HG03108 (cell line): ENCODE results near the gene MED16.
"Not testable (repeated sequence)": the region's sequence is repeated elsewhere in the genome, so short reads cannot be mapped to it uniquely, and the experiment has no call there.

Source experiments
- ATAC-seq: cut with Tn5 transposase; IDR thresholded peaks from one replicate; pipeline ENCODE4 v1.9.1; 2021; ENCODE audit warnings: moderate library complexity; ENCODE audit not compliant: unreplicated experiment

The MED16 gene

DNA sequence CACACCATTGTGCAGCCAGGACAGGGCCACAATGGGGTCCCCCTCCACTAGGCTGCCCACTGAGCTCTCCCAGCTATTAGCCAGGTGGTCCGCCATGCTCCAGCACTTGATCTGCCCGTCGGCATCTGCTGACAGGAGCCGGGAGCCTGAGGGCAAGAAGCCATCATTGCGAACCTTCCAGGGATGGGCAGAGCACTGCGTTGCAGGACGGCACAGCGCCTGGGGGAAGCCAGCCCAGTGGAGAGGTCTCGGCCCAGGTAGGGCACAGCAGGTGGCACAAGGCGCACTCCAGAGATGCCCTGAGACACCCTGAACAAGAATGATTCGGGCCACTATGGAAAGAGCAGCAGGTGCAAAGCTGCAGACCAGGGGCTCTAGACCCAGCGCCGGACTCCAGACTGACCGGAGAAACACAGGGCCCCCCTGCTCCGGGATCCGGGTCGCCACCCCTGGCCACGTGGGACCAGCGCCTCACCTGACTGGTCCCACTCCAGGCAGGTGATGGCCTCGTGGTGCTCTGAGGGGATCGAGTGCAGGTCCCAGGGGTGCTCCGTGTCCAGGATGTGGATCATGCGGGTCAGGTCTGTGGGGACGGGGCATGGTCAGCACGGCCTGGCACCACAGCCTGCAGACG is 3.2 kb downstream of the MED16 start:
- ATAC-seq, result no peak

DNA sequence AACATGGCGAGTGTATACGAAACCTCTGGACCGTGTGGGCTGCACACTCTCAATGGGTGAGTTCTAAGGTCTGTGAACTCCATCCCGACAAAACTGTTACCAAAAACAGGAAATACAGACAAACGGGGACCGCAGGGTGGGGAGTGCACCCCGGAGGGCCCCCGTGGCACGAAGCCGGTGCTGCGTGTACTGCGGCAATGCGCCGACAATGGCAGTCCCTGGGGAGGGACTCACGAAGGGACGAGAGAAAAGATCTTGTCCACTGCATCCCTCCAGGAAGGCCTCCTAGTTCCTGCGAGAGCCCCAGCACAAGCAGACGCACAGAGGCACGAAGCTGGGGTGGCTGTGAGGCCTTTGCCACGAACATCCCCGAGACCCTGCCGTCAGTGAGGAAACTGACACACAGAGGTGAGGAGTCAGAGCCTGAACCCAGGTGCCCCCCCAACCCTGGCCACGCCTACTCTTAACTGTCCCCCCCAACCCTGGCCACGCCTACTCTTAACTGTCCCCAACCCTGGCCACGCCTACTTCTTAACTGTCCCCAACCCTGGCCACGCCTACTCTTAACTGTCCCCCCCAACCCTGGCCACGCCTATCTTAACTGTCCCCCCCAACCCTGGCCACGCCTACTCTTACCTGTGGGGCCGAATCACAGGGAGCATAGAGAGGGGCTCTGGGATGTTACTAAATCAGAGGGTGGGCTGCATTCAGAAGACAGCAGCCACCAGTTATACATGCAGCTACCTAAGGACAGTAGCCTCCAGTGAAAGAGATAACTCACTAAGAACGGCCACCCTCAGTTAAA is 4.2 kb downstream of the MED16 start:
- ATAC-seq, result no peak

DNA sequence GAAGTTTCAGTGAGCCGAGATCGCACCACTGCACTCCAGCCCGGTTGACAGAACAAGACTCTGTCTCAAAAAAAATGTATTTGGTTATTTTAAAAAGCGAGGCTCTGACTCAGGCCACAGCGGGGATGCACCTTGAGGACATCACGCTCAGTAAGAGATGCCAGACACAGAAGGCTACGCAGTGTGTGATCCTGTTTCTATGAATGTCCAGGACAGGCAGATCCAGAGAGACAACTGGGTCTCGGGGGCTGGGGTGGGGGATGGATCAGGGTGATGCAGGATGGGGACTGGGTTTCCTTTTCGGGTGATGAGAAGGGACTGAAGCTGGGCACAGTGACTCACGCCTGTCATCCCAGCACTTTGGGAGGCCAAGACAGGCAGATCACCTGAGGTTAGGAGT is 5.4 kb downstream of the MED16 start:
- ATAC-seq, result no peak

DNA sequence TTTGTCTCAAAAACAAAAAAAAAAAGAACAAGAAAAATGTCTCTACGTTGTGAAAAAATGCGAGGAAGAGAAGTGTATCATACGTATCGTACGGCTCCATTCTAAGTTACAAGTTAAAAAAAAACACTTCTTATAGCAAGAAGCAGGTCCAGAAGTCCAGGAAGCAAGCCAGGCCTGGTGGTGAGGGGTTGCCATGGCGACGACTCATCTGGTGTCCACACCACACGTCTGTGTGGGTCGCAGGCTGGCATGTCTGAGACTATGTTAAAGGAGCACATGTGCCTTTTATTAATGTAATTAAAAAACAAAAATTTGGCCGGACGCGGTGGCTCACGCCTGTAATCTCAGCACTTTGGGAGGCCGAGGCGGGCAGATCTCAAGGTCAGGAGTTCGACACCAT is 5.9 kb downstream of the MED16 start:
- no peak for ATAC-seq

DNA sequence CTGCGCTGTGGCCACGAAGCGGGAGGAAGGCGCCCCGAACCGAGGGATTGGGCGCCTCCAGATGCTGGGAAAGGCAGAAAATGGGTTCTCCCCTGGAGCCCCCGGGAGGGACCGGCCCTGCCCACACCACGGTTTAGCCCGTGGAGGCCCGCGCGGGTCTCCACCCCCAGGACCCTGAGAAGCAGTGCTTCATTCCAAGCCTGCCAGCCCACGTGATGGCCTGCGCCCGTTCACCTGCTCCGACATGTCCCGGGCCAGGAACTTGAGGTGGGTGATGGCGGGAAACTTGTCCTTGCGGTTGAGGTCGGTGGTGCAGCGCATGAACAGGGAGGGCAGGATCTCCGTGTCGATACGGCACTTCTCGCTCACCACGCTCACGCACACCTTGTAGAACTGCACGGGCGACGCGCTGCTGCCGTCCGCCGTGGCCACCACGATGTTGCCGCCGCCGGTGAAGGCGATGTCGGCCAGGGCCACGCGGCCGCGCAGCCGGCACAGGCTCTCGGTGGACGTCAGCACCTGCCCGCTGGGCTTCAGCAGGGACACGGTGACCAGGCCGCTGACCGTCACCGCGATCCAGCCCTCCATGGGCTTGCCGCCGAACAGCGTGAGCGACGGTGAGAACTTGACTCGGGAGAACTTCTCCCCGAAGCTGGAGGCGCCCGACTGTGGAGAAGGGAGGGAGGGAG is 7.3 kb downstream of the MED16 start:
- ATAC-seq, result no peak

DNA sequence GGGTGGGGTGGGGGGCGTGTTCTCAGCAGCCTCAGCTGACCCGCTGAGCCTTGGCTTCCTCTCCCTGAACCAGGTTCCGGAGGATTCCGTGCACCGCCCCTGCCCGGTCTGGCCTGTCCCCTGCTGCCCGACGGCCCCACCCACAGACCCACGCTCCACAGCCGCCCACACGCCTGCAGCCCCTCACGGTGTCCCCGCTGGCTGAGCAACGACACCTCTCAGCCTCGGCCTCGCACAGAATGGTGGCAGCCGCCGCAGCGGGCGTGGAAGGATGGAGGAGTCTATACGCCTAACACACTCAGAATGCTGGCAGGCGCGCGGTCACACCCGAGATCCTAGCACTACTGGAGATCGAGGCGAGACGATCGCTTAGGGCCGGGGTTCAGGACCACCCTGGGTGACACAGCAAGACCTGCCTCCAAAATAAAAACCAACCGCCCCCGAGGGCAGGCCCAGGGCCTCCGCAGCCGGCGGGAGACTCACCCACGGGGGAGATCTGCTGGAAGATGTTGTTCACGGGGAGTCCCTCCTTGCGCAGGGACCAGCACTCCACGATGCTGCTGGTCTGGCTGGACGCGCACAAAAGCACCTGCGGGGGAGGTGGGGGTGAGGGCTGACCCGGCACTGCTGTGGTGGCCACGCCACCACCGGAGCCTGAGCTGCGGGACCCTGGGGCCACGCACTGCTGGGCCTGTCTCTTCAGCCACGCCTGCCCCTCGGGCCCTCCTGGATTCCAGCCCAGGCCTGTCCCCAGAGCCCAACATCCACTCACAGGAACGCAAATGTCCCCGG is 8.4 kb downstream of the MED16 start:
- no peak for ATAC-seq

DNA sequence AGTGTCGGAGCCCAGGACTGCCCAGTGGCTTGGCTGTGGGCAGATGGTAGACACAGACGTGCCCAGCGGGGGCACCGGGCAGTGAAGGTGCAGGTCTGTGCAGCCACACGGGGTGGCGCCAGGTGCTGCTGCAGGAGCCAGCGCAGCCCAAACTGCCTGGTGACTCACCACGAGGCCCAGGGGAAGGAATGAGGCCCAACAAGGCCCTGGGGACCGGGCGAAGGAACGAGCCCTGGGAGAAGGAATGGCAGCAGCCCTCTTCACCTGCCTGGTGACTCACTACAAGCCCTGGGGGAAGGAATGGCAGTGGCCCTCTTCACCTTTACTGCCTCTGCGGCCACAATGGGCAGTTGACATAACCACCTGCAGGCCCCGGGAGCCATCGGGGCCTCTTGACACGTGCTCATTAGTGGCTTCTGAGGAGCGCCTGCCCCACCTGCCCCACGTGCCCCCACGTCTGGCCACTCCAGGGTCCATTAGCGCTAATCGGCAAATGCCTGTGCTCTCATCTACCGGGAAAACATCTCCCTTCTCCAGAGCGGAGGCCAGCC is 9.3 kb downstream of the MED16 start:
- ATAC-seq, result no peak

DNA sequence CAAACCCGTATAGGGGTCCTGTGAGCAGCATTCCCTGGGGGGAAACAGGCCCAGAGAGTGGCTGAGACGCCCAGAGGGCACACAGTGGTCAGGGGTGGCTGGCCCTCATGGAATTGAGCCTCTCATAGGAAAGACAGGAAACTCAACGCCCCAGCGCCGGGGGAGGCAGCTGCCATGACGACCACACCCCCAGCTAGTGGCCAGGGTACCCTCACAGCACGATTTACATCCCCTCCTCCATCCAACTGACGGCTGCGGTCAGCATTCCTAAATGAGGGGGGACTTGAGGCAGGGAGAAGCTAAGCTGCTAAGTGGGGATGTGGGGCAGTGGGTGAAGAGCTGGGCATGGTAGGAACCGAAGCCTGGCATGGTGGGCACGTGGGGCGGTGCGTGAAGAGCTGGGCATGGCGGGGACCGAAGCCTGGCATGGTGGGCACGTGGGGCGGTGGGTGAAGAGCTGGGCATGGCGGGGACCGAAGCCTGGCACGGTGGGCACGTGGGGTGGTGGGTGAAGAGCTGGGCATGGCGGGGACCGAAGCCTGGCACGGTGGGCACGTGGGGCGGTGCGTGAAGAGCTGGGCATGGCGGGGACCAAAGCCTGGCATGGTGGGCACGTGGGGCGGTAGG is 10.0 kb downstream of the MED16 start:
- no peak for ATAC-seq

DNA sequence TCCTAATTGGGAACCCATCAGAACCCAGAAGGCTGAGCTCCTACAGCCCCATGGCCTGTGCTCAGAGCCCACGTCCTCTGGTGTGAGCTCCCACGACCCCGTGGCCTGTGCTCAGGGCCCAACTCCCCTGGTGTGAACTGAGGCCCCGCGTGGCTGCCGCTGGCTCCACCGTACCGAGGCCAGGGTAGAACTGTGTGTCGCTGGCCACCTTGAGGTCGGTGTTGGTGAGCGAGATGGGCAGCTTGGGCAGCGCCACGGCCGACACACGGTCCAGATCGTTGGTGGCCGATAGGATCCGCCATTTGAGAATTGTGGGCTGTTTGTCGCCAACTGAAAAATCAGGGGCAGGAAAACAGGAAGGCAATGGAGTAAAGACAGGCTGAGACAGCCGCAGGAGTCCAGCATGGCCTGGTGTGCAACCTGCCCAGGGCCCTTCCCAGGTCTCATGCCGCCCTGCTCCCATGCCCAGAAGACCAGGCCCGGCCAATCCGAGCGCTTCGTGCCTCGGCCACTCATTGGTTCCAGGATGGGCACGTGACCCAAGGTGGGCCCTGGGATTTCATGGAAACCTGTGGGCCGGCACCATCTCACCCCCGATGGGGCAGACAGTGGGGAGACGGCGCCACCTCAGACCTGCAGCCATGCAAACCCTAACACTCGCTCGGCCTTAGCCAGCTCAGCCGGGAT is 11.5 kb downstream of the MED16 start:
- no peak for ATAC-seq

DNA sequence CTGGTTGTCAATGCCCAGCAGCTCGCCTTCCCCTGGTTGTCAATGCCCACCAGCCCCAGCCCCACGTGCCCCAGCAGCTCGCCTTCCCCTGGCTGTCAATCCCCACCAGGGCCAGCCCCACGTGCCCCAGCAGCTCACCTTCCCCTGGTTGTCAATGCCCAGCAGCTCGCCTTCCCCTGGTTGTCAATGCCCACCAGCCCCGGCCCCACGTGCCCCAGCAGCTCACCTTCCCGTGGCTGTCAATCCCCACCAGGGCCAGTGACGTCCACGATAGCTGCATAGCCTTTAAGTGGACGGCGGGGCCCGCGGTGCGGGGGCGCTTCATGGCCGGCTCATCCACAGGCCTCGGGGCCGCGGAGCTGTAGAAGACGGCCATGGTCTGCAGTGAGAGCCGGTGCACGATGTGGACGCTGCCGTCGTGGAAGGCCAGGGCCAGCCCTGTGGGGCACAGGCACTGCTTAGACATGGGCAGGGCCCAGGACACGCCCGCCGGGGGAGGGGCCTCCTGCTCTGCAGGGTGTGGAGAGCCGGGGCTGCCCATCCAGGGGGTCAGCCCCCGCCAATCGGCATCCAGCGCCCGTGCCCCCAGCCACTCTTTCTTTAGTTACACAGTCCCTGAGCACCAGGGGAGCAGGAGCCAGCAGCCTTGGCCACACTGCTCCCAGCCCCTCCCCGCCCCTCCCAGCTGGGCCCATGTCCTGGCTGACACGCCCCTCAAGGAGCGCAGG is 13.1 kb downstream of the MED16 start:
- no peak for ATAC-seq

DNA sequence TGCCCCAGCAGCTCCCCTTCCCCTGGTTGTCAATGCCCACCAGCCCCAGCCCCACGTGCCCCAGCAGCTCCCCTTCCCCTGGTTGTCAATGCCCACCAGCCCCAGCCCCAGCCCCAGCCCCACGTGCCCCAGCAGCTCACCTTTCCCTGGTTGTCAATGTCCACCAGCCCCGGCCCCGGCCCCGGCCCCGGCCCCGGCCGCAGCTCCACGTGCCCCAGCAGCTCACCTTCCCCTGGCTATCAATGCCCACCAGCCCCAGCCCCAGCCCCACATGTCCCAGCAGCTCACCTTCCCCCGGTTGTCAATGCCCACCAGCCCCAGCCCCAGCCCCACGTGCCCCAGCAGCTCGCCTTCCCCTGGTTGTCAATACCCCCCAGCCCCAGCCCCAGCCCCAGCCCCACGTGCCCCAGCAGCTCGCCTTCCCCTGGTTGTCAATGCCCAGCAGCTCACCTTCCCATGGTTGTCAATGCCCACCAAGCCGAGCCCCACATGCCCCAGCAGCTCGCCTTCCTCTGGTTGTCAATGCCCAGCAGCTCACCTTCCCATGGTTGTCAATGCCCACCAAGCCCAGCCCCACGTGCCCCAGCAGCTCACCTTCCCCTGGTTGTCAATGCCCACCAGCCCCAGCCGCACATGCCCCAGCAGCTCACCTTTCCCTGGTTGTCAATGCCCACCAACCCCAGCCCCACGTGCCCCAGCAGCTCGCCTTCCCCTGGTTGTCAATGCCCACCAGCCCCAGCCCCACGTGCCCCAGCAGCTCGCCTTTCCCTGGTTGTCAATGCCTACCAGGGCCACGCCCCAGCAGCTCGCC is 14.0 kb downstream of the MED16 start:
- ATAC-seq, result not testable (repeated sequence)

DNA sequence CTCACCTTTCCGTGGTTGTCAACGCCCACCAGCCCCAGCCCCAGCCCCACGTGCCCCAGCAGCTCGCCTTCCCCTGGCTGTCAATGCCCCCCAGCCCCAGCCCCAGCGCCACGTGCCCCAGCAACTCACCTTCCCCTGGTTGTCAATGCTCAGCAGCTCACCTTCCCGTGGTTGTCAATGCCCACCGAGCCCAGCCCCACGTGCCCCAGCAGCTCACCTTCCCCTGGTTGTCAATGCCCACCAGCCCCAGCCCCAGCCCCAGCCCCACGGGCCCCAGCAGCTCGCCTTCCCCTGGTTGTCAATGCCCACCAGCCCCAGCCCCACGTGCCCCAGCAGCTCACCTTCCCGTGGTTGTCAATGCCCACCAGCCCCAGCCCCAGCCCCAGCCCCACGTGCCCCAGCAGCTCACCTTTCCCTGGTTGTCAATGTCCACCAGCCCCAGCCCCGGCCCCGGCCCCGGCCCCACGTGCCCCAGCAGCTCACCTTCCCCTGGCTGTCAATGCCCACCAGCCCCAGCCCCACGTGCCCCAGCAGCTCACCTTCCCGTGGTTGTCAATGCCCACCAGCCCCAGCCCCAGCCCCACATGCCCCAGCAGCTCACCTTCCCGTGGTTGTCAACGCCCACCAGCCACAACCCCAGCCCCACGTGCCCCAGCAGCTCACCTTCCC is 14.9 kb downstream of the MED16 start:
- not testable (repeated sequence) for ATAC-seq

DNA sequence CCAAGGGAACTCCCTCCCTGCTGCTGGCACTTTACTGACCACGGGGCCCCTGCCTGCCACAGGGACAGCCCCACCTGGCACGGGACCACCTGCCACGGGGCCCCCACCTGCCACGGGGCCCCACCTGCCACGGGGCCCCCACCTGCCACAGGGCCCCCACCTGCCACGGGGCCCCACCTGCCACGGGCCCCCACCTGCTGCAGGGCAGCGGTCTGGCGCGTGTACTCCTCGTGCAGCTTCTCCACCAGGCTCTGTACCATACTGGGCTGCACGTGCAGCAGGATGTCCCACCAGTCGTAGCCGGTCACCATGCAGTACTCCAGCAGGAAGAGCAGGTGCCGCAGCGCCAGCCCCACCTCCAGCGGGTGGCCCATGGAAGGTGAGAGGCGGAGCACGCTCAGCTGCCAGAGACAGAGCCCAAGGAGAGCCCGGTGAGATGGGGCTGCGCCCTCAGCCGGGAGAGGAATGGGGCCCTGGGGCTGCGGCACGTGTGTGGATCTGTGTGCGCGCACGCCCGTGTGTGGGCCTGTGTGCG is 16.1 kb downstream of the MED16 start:
- ATAC-seq, result no peak

DNA sequence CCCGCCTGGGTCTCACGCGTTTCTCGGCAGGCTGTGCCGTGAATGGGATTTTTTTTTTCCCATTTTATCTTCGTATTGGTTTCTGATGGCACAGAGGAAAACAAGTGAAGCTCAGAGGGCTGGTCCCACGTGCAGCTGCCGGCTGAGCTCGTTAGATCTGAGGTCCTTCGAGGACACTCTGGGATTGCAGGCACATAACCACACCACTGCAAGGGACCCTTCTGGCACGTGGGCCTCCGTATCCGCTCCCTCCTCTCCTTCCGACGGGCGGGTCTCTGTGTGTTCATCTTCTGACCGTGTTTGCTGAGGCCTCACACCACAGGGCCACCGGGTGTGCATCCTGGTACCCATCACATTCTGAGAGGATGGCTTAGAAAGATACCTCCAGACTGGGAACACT is 16.9 kb downstream of the MED16 start:
- no peak for ATAC-seq

DNA sequence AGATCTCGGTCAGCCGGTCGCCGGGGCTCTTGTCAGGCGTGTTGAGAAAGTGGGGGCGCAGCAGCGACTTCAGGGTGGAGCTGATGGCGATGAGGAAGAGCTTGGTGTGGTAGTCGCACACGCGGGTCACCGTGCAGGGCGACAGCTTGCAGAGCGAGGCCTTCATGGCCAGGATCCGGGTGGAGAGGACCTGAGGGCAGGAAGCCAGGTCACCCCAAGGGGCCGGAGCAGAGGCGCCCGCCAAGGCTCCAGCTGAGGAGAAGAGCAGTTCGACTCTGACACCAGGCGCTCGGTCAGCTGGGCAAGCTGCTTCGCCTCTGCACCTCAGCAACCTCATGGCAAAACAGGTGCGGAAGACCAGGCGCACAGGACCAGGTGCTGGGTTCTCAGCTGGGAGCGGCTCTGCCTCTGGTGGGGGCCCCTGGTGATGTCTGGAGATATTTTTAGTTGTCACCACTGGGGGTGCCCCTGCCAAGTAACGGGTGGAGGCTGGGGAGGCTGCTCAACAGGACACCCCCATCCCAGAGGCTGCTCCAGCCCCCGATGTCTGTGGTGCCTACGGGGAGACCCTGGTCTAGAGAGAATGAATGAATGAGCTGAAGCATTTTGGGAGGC is 17.6 kb downstream of the MED16 start:
- no peak for ATAC-seq

DNA sequence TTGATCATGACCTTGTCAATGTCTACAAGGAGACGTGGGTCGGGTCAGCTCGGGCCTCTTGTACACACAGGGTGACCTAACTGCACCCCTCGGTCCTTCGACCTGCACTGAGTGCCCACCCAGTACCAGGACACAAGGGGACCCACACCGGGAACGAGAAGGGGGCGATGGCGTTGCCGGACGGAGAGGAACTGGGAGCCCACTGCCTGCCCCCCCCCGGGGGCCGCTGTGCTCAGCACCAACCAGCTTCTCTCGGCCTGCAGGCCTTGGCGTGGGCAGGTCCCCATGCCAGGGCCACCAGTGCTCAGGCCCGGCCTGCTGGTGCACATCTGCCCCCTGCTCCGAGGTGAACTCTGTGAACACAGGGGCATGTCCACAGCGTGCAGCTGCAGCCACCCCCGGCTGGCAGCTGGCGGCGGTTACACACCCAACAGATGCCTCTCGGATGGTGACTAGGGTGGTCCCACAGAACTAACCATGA is 19.4 kb downstream of the MED16 start:
- ATAC-seq, result no peak

DNA sequence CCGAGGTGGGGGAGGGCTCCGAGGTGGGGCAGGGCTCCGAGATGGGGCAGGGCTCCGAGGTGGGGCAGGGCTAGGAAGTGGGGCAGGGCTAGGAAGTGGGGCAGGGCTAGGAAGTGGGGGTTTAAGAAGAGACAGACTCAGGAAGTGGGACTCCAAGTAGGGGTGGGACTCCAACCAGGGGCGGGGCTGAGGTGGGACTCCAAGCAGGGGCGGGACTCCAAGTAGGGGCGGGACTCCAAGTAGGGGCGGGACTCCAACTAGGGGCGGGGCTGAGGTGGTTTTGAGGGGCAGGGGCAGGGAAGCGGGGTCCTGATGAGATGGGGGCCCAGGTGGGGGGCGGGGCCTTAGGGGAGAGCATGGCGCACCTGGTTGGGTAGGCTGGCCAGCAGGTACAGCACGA is 19.9 kb downstream of the MED16 start:
- no peak for ATAC-seq
